Keratinocyte (primary cell): ENCODE measurements around the gene TRIM67.

Experiments used
- EZH2 ChIP-seq: IDR thresholded peaks from one replicate; pipeline ENCODE4 v1.6.1; 2012; ENCODE audit warnings: inconsistent platforms, mild to moderate bottlenecking, low read length, moderate library complexity
- TF ChIP-seq, protein P1 (sequence below), 3 experiments: IDR thresholded peaks in 1 of 3; conservative IDR thresholded peaks in 1 of 3; optimal IDR thresholded peaks in 1 of 3; 2 replicates in 2 of 3; 3 replicates in 1 of 3; pipeline versions ENCODE3 to v1.5.1; 2011; ENCODE audit warnings: low read length in 3 of 3, mild to moderate bottlenecking in 3 of 3, moderate library complexity in 2 of 3, control low read depth in 1 of 3, inconsistent platforms in 1 of 3; ENCODE audit not compliant: insufficient read depth in 2 of 3; ENCODE audit errors: extremely low read depth in 1 of 3

DNA sequence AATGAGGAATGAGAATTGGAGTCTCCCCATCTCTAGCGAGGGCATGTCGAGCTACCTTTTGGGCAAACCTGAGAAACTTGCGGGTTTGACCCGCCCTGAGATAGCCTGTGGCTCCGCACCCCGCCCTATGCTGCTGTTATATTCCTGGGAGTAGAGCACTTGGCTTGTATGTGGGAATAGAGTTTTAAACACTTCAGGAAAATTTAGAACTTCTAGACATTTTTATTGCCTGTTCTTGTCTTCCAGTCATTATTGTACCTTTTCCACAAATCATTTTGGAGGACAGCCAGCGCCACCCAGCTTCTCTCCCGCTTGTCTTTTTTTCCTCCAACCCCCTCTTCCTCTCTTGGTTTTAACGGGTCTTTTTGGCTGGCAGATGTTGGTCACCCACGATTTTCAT lies 79.9 kb downstream of the TRIM67 start:
- TF ChIP-seq, protein P1, sequence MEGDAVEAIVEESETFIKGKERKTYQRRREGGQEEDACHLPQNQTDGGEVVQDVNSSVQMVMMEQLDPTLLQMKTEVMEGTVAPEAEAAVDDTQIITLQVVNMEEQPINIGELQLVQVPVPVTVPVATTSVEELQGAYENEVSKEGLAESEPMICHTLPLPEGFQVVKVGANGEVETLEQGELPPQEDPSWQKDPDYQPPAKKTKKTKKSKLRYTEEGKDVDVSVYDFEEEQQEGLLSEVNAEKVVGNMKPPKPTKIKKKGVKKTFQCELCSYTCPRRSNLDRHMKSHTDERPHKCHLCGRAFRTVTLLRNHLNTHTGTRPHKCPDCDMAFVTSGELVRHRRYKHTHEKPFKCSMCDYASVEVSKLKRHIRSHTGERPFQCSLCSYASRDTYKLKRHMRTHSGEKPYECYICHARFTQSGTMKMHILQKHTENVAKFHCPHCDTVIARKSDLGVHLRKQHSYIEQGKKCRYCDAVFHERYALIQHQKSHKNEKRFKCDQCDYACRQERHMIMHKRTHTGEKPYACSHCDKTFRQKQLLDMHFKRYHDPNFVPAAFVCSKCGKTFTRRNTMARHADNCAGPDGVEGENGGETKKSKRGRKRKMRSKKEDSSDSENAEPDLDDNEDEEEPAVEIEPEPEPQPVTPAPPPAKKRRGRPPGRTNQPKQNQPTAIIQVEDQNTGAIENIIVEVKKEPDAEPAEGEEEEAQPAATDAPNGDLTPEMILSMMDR (optimal IDR thresholded peaks at IDR 0.05 in 1 of 3, IDR thresholded peaks at IDR 0.05 in 1 of 3, conservative IDR thresholded peaks at IDR 0.05 in 1 of 3; ENCODE audit: extremely low read depth in 1 of 3, insufficient read depth in 2 of 3, low read length in 3 of 3) = no peak
- no peak for TF ChIP-seq EZH2
